Mesothelial cell of epicardium (in vitro differentiated cells): Measurements from ENCODE around the gene DCLRE1B. TPM values are rescaled to one million over a fixed set of nuclear protein-coding genes. Genes with fewer than 3 reads are reported as not detected.
A peak's percentile ranks its signal among the peaks of the same experiment; 100 is the strongest.

Experiments used
- DNase-seq, 2 experiments: peaks; one replicate each; pipeline ENCODE4 v3.0.0; 2021; ENCODE audit warnings: low spot score in 2 of 2; ENCODE audit not compliant: unreplicated experiment in 2 of 2
- H3K27ac Mint-ChIP-seq: 2 replicates; pipeline ENCODE4 v1.8.0; 2021; ENCODE audit warnings: mixed read lengths
- H3K27me3 Mint-ChIP-seq: 2 replicates; pipeline ENCODE4 v1.8.0; 2021; ENCODE audit warnings: low read depth, mixed read lengths
- H3K36me3 Mint-ChIP-seq: 2 replicates; pipeline ENCODE4 v1.8.0; 2021; ENCODE audit warnings: mixed read lengths
- H3K4me1 Mint-ChIP-seq: 2 replicates; pipeline ENCODE4 v1.8.0; 2021; ENCODE audit warnings: mixed read lengths
- H3K4me3 Mint-ChIP-seq: 2 replicates; pipeline ENCODE4 v1.8.0; 2021; ENCODE audit warnings: mild to moderate bottlenecking, moderate library complexity, mixed read lengths
- H3K9me3 Mint-ChIP-seq: 2 replicates; pipeline ENCODE4 v1.8.0; 2021; ENCODE audit warnings: mixed read lengths
- total RNA-seq: library from RNA; stranded (reverse); gene quantifications from 3 replicates; pipeline ENCODE4 v1.2.1, GENCODE V29; 2021
- TF ChIP-seq, protein P1 (sequence below): fragments of 200-600 bp; sonication (generic); IDR thresholded peaks from one replicate; pipeline ENCODE4 v1.5.0; 2021; ENCODE audit warnings: antibody characterized with exemption; ENCODE audit not compliant: unreplicated experiment

The DCLRE1B gene
- total RNA-seq, 1 donor from 2014 or later, result 9.5 TPM

DNA sequence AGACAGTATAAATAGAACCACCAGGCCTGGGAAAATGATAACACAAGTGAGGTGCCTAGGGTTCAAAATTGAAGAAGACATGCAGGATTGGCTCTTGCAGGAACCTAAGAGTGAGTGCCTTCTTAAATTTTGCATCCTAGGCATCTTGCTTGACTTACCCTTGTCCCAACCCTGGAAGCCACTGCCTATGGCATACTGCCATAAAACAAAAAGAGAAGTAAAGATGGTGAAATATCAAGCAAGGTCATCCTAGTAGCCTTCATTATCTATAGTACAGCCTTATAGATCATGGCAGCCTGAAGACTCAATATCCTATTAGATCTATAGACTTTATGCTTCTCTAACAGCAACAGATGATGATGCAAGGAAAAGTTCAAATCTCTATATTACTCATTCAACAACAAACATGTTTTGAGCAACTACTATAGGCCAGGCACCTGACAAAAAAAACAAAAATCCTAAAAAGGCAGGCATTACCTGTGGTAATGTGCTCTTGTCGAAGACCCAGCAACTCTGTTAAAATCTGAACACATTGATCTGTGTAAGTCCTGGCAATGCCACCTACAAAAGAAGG, 6.8 kb upstream of the DCLRE1B start:
- H3K4me1 Mint-ChIP-seq, result peaks cover 2% of the 10 kb centered on the region
- DNase-seq, result no peak
- no peak overlapping the region for H3K4me3 Mint-ChIP-seq
- H3K9me3 Mint-ChIP-seq, result no peaks in the 10 kb centered on the region
- TF ChIP-seq, protein P1, sequence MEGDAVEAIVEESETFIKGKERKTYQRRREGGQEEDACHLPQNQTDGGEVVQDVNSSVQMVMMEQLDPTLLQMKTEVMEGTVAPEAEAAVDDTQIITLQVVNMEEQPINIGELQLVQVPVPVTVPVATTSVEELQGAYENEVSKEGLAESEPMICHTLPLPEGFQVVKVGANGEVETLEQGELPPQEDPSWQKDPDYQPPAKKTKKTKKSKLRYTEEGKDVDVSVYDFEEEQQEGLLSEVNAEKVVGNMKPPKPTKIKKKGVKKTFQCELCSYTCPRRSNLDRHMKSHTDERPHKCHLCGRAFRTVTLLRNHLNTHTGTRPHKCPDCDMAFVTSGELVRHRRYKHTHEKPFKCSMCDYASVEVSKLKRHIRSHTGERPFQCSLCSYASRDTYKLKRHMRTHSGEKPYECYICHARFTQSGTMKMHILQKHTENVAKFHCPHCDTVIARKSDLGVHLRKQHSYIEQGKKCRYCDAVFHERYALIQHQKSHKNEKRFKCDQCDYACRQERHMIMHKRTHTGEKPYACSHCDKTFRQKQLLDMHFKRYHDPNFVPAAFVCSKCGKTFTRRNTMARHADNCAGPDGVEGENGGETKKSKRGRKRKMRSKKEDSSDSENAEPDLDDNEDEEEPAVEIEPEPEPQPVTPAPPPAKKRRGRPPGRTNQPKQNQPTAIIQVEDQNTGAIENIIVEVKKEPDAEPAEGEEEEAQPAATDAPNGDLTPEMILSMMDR, result no peak
- H3K27ac Mint-ChIP-seq, result no peak overlapping the region
- H3K27me3 Mint-ChIP-seq, result no peaks in the 10 kb centered on the region
- H3K36me3 Mint-ChIP-seq, result peaks cover 24% of the 10 kb centered on the region

DNA sequence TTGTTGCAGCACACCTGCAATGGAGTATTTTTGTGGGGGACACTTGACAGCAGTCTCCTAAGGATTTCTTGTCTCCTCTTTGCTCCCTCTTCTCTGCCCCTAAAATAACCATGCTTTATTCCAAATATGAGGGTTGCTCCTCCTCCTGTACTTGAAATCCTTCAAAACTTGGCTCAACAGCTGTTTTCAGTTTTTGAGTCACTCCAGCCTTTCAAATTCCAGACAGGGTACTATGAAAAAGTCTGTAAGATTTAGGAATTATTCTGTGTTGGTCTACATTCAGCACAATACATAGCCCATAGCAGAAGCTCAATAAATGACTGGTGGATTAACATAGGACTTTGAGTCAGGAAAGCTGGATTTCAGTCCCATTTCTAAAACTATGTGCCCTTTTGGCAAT, 6.0 kb upstream of the DCLRE1B start:
- DNase-seq, result no peak
- H3K27me3 Mint-ChIP-seq, result no peaks in the 10 kb centered on the region
- peaks cover 24% of the 10 kb centered on the region for H3K36me3 Mint-ChIP-seq
- no peaks in the 10 kb centered on the region for H3K9me3 Mint-ChIP-seq
- TF ChIP-seq, protein P1, result no peak
- H3K4me1 Mint-ChIP-seq, result peaks cover 8% of the 10 kb centered on the region
- no peak overlapping the region for H3K27ac Mint-ChIP-seq
- H3K4me3 Mint-ChIP-seq, result no peak overlapping the region

DNA sequence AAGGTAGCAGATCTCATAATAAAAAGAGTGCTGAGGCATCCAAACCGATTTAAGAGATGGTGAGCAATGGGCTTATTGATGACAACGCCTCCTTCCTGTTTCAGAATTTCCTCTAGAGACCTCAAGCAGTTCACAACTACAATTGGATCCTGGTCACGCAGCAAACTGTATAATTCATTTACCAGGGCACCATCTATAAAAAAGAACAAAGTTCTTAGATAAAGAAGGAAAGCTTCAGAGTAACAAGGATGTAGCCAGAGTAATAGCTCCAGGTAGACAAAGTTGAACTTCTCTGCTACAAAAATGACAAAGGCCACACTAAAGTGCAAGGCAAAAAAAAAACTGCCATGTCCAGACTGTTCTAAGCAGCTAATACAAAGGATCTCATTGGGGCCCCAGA, 3.9 kb upstream of the DCLRE1B start:
- H3K4me1 Mint-ChIP-seq, result peaks cover 13% of the 10 kb centered on the region
- no peak for DNase-seq
- H3K27me3 Mint-ChIP-seq, result no peaks in the 10 kb centered on the region
- TF ChIP-seq, protein P1, result no peak
- H3K4me3 Mint-ChIP-seq, result no peak overlapping the region
- no peaks in the 10 kb centered on the region for H3K9me3 Mint-ChIP-seq
- no peak overlapping the region for H3K27ac Mint-ChIP-seq
- H3K36me3 Mint-ChIP-seq, result peaks cover 18% of the 10 kb centered on the region

DNA sequence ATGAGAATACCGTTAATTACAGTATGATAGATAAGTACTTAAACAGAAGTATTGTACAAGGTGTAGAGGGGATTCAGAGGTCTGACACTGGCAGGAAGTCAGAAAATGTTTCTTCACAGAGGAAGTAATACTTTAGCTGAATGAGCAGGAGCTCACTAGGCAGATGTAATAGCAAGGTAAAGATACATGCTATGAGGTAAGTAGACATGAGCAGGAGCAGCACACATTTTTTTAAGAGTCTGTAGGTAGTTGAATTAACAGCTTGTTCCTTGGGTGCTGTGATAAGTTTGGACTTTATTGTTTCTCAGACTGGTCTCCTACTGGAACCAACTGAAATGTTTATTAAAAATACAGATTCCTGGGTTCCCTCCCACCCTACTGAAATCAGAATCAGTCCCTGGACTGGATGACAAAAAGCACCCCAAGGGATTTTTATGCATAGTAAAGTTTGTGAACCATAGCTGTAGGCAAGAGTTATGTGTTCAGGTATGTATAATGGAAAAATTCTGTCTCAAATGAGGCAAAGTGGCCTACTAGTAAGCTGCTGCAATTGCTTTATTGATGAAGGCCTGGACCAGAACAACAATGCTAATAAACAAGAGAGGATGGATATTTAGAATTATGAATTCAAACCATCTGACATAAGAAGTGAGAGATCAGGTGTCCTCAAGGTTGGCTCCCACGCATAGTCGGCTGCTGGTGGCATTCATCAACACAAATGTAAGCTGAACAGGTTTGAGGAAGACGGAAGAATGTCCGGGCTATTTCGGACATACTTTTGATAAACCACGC, 1.4 kb upstream of the DCLRE1B start:
- peaks cover 7% of the 10 kb centered on the region for H3K36me3 Mint-ChIP-seq
- H3K9me3 Mint-ChIP-seq, result no peaks in the 10 kb centered on the region
- TF ChIP-seq, protein P1, result no peak
- no peak for DNase-seq
- no peaks in the 10 kb centered on the region for H3K27me3 Mint-ChIP-seq
- H3K4me3 Mint-ChIP-seq, result peak overlapping the region; percentile 91
- H3K27ac Mint-ChIP-seq, result peak overlapping the region; percentile 98
- peaks cover 13% of the 10 kb centered on the region for H3K4me1 Mint-ChIP-seq

DNA sequence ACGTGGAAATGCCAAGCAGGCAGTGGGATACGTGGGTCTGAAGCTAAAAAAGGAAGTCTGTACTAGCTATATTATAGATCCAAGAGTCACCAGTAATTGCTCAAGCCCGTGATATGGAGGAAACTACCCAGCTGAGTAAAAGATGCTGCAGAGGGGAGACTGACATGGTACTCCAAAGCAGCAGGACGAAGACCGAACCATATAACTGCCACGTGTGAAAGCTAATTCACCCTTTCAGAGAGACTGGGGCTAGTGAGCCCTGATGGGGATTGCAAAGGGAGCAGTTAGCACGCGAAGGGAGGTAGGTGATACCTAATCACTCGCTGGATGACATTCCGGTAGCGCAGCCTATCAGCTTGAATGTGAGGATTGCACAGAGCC, 843 bp upstream of the DCLRE1B start:
- no peak for DNase-seq
- peaks cover 13% of the 10 kb centered on the region for H3K4me1 Mint-ChIP-seq
- no peaks in the 10 kb centered on the region for H3K9me3 Mint-ChIP-seq
- H3K4me3 Mint-ChIP-seq, result peak overlapping the region; percentile 91
- TF ChIP-seq, protein P1, result no peak
- H3K27me3 Mint-ChIP-seq, result no peaks in the 10 kb centered on the region
- H3K27ac Mint-ChIP-seq, result peak overlapping the region; percentile 98
- H3K36me3 Mint-ChIP-seq, result peaks cover 6% of the 10 kb centered on the region
